H9 (cell line): Measurements from ENCODE around the gene RRP36. TPM values are rescaled to one million over a fixed set of nuclear protein-coding genes. Genes with fewer than 3 reads are reported as not detected.

Experiments used
- DNase-seq: peaks from one replicate; pipeline ENCODE4 v3.0.0-alpha.2; 2017
- H2AFZ ChIP-seq: one replicate; pipeline ENCODE4 v1.6.1; 2013; ENCODE audit warnings: mild to moderate bottlenecking, low read length, control low read depth, moderate library complexity
- H2AK5ac ChIP-seq: 2 replicates; pipeline ENCODE4 v1.6.1; 2013; ENCODE audit warnings: low read length, control low read depth, mixed read lengths; ENCODE audit not compliant: insufficient read length
- H2BK120ac ChIP-seq: one replicate; pipeline ENCODE4 v1.6.1; 2013; ENCODE audit warnings: low read depth, mild to moderate bottlenecking, low read length, control low read depth, inconsistent platforms; ENCODE audit not compliant: poor library complexity, severe bottlenecking
- H2BK12ac ChIP-seq: 2 replicates; pipeline ENCODE4 v1.6.1; 2013; ENCODE audit warnings: low read length, control low read depth, mixed read lengths, low read depth; ENCODE audit not compliant: insufficient read length
- H2BK15ac ChIP-seq: 2 replicates; pipeline ENCODE4 v1.6.1; 2013; ENCODE audit warnings: low read depth, low read length, control low read depth
- H2BK20ac ChIP-seq: one replicate; pipeline ENCODE4 v1.6.1; 2013; ENCODE audit warnings: low read depth, mild to moderate bottlenecking, low read length, control low read depth, inconsistent platforms; ENCODE audit not compliant: poor library complexity, severe bottlenecking
- H2BK5ac ChIP-seq: 2 replicates; pipeline ENCODE4 v1.6.1; 2013; ENCODE audit warnings: low read length, control low read depth, mixed read lengths; ENCODE audit not compliant: insufficient read length
- H3K14ac ChIP-seq: 2 replicates; pipeline ENCODE4 v1.6.1; 2013; ENCODE audit warnings: low read length, control low read depth; ENCODE audit not compliant: insufficient read depth
- H3K18ac ChIP-seq: 2 replicates; pipeline ENCODE4 v1.6.1; 2013; ENCODE audit warnings: low read depth, mild to moderate bottlenecking, mixed read lengths, low read length, control low read depth; ENCODE audit not compliant: insufficient read length
- H3K23ac ChIP-seq: 2 replicates; pipeline ENCODE4 v1.6.1; 2013; ENCODE audit warnings: low read length, control low read depth, mixed read lengths, low read depth; ENCODE audit not compliant: insufficient read length
- H3K23me2 ChIP-seq: 2 replicates; pipeline ENCODE4 v1.6.1; 2013; ENCODE audit warnings: low read depth, mild to moderate bottlenecking, mixed read lengths, low read length, control low read depth; ENCODE audit not compliant: insufficient read length, poor library complexity, severe bottlenecking
- H3K27ac ChIP-seq: 2 replicates; pipeline ENCODE4 v1.5.1; 2013; ENCODE audit warnings: low read length, control low read depth, mixed read lengths, low read depth; ENCODE audit not compliant: insufficient read length
- H3K27me3 ChIP-seq: 2 replicates; pipeline ENCODE4 v1.6.1; 2013; ENCODE audit warnings: low read length, control low read depth, inconsistent platforms; ENCODE audit not compliant: insufficient read depth
- H3K4ac ChIP-seq: 2 replicates; pipeline ENCODE4 v1.6.1; 2013; ENCODE audit warnings: low read depth, mild to moderate bottlenecking, control low read depth, inconsistent platforms, low read length, moderate library complexity
- H3K4me1 ChIP-seq: 2 replicates; pipeline ENCODE4 v1.6.1; 2013; ENCODE audit warnings: low read length, control low read depth, inconsistent platforms; ENCODE audit not compliant: insufficient read depth
- H3K4me2 ChIP-seq: 2 replicates; pipeline ENCODE4 v1.6.1; 2013; ENCODE audit warnings: low read length, control low read depth, mixed read lengths; ENCODE audit not compliant: insufficient read length, insufficient read depth
- H3K56ac ChIP-seq: 2 replicates; pipeline ENCODE4 v1.6.1; 2013; ENCODE audit warnings: low read depth, mild to moderate bottlenecking, mixed read lengths, low read length, control low read depth; ENCODE audit not compliant: insufficient read length
- H3K79me1 ChIP-seq: 2 replicates; pipeline ENCODE4 v1.6.1; 2013; ENCODE audit warnings: low read depth, mild to moderate bottlenecking, moderate library complexity, low read length, control low read depth, inconsistent platforms; ENCODE audit not compliant: insufficient read depth, poor library complexity, severe bottlenecking
- H3K79me2 ChIP-seq: 2 replicates; pipeline ENCODE4 v1.6.1; 2013; ENCODE audit warnings: low read length, control low read depth, inconsistent platforms; ENCODE audit not compliant: insufficient read depth
- H3K9ac ChIP-seq: 2 replicates; pipeline ENCODE4 v1.6.1; 2013; ENCODE audit warnings: low read length, control low read depth, mixed read lengths; ENCODE audit not compliant: insufficient read length; ENCODE audit errors: extremely low read depth
- H3K9me3 ChIP-seq: one replicate; pipeline ENCODE4 v1.6.1; 2013; ENCODE audit warnings: low read depth, low read length, inconsistent platforms; ENCODE audit not compliant: control insufficient read depth
- H3T11ph ChIP-seq: one replicate; pipeline ENCODE4 v1.6.1; 2013; ENCODE audit warnings: mild to moderate bottlenecking, low read length, control low read depth, inconsistent platforms
- H4K20me1 ChIP-seq: one replicate; pipeline ENCODE4 v1.6.1; 2013; ENCODE audit not compliant: control insufficient read depth, insufficient read length, insufficient read depth
- H4K5ac ChIP-seq: 2 replicates; pipeline ENCODE4 v1.6.1; 2013; ENCODE audit warnings: low read depth, mild to moderate bottlenecking, mixed read lengths, low read length, control low read depth; ENCODE audit not compliant: insufficient read length
- H4K8ac ChIP-seq: replicated peaks from 2 replicates; pipeline ENCODE4 v1.6.1; 2013; ENCODE audit warnings: low read length, control low read depth, mixed read lengths, low read depth; ENCODE audit not compliant: insufficient read length
- H4K91ac ChIP-seq: 2 replicates; pipeline ENCODE4 v1.6.1; 2013; ENCODE audit warnings: low read depth, mild to moderate bottlenecking, moderate library complexity, mixed read lengths, low read length, control low read depth; ENCODE audit not compliant: insufficient read length
- H3K27ac Mint-ChIP-seq, 3 experiments: 2 replicates in 2 of 3; 3 replicates in 1 of 3; pipeline ENCODE4 v1.8.0; 2020 to 2021; ENCODE audit warnings: mixed read lengths in 3 of 3, mild to moderate bottlenecking in 1 of 3, moderate library complexity in 1 of 3
- H3K27me3 Mint-ChIP-seq: 2 replicates; pipeline ENCODE4 v1.8.0; 2021; ENCODE audit warnings: low read depth, mild to moderate bottlenecking, moderate library complexity, mixed read lengths
- H3K36me3 Mint-ChIP-seq, 3 experiments: 2 replicates in 2 of 3; 3 replicates in 1 of 3; pipeline ENCODE4 v1.8.0; 2020 to 2021; ENCODE audit warnings: low read depth in 3 of 3, mixed read lengths in 3 of 3; ENCODE audit not compliant: insufficient read depth in 1 of 3
- H3K4me1 Mint-ChIP-seq, 2 experiments: 2 replicates each; pipeline ENCODE4 v1.8.0; 2020; ENCODE audit warnings: mixed read lengths in 2 of 2
- H3K4me3 Mint-ChIP-seq, 2 experiments: 2 replicates in 1 of 2; 3 replicates in 1 of 2; pipeline ENCODE4 v1.8.0; 2020 to 2021; ENCODE audit warnings: mild to moderate bottlenecking in 2 of 2, mixed read lengths in 2 of 2, moderate library complexity in 1 of 2
- H3K9me3 Mint-ChIP-seq, 2 experiments: 2 replicates in 1 of 2; 3 replicates in 1 of 2; pipeline ENCODE4 v1.8.0; 2020; ENCODE audit warnings: mild to moderate bottlenecking in 2 of 2, mixed read lengths in 2 of 2, moderate library complexity in 1 of 2
- WGBS: extraction: QIAGEN DNeasy Blood & Tissue Kit; methylation state at CpG from one replicate; pipeline ENCODE4 v1.1.7; 2013; ENCODE audit warnings: missing lambda C conversion rate, low lambda C conversion rate, mixed read lengths; ENCODE audit not compliant: insufficient read length; ENCODE audit errors: extremely low coverage; 5-methylcytosine and 5-hydroxymethylcytosine counted together
- total RNA-seq: library from RNA; stranded (reverse); gene quantifications from 2 replicates; pipeline ENCODE4 v1.2.1, GENCODE V29; 2021
- TF ChIP-seq, protein P1 (sequence below): fragments of 200-600 bp; sonication (generic); conservative IDR thresholded peaks from 3 replicates; pipeline ENCODE4 v1.8.0; 2021; ENCODE audit warnings: antibody characterized with exemption, mild to moderate bottlenecking

Gene RRP36
- total RNA-seq, 1 experiment from 2014 or later: 117 TPM

DNA sequence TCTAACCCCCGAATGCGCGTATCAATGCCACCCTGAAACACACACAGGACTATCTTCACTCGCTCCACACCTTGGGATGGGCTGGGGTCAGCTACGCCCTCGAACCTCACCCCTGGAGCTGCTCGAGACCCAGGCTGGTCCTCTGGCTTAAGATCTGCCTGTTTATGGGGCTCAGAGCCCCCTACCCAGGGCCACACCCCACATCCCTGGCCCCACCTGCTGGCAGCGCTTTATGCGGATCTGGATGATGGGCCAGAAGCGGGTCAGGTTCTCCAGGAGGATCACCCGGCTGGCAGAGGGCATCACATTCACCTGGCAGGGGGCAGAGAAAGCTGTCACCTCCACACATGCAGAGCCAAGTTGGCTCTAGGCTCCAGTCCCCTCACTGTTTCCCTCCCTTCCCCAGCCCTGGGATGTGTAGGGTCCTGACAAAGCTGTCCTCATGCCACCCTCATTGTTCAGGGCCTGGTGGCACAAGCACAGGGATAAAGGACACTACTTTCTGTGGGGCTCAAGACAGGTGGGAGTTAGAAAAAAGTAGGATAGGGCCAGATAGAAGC, 24.0 kb downstream of the RRP36 start:
- H3K27me3 ChIP-seq: no peaks in the 10 kb centered on the region
- H3K18ac ChIP-seq: no peak overlapping the region
- no CpG with 5 or more reads among the region's 11 CpGs for whole genome bisulfite sequencing
- TF ChIP-seq, protein P1, sequence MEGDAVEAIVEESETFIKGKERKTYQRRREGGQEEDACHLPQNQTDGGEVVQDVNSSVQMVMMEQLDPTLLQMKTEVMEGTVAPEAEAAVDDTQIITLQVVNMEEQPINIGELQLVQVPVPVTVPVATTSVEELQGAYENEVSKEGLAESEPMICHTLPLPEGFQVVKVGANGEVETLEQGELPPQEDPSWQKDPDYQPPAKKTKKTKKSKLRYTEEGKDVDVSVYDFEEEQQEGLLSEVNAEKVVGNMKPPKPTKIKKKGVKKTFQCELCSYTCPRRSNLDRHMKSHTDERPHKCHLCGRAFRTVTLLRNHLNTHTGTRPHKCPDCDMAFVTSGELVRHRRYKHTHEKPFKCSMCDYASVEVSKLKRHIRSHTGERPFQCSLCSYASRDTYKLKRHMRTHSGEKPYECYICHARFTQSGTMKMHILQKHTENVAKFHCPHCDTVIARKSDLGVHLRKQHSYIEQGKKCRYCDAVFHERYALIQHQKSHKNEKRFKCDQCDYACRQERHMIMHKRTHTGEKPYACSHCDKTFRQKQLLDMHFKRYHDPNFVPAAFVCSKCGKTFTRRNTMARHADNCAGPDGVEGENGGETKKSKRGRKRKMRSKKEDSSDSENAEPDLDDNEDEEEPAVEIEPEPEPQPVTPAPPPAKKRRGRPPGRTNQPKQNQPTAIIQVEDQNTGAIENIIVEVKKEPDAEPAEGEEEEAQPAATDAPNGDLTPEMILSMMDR: no peak
- H2AFZ ChIP-seq: no peak overlapping the region
- H3K27ac Mint-ChIP-seq: peak overlapping the region in 1 of 3 experiments; percentile 78; a peak in 2 of 7 replicates
- DNase-seq: peak; percentile 22
- no peak overlapping the region for H3K4me2 ChIP-seq
- no peak overlapping the region for H3K14ac ChIP-seq
- no peak overlapping the region for H3K23ac ChIP-seq
- H4K91ac ChIP-seq: no peak overlapping the region
- no peaks in the 10 kb centered on the region for H3K4me1 Mint-ChIP-seq
- H3K4ac ChIP-seq: no peak overlapping the region
- no peak overlapping the region for H2BK12ac ChIP-seq
- no peak overlapping the region for H4K8ac ChIP-seq
- H3K9me3 ChIP-seq: no peaks in the 10 kb centered on the region
- no peak overlapping the region for H3K4me3 Mint-ChIP-seq
- H2BK15ac ChIP-seq: no peak overlapping the region
- peaks cover 22 to 80% (median 79%) of the 10 kb centered on the region in 3 experiments for H3K36me3 Mint-ChIP-seq
- H2BK120ac ChIP-seq: no peak overlapping the region
- no peak overlapping the region for H2AK5ac ChIP-seq
- no peaks in the 10 kb centered on the region for H3K23me2 ChIP-seq
- H2BK5ac ChIP-seq: no peak overlapping the region
- H3K56ac ChIP-seq: no peak overlapping the region
- H3T11ph ChIP-seq: no peak overlapping the region
- no peaks in the 10 kb centered on the region for H4K20me1 ChIP-seq
- H3K79me2 ChIP-seq: no peaks in the 10 kb centered on the region
- H3K27me3 Mint-ChIP-seq: no peaks in the 10 kb centered on the region
- H3K27ac ChIP-seq: no peak overlapping the region
- H4K5ac ChIP-seq: no peak overlapping the region
- no peaks in the 10 kb centered on the region for H3K79me1 ChIP-seq
- no peaks in the 10 kb centered on the region; a peak in 2 of 5 replicates for H3K9me3 Mint-ChIP-seq
- no peak overlapping the region for H3K9ac ChIP-seq
- H3K4me1 ChIP-seq: no peaks in the 10 kb centered on the region
- H2BK20ac ChIP-seq: no peak overlapping the region
